ENCODE data around the gene EFNA4. TPM values are rescaled to one million over a fixed set of nuclear protein-coding genes. Genes with fewer than 3 reads are reported as not detected.
A peak's percentile ranks its signal among the peaks of the same experiment; 100 is the strongest.

Gene EFNA4
- polyA plus RNA-seq, 1 donor: 20.2 TPM

GRCh38 chr1:155051342-155051776, 12.2 kb upstream of the EFNA4 start:
- no peak for DNase-seq

GRCh38 chr1:155051777-155052398, 11.7 kb upstream of the EFNA4 start:
- no peak for DNase-seq

- DNase-seq: no peak
Observed at GRCh38 chr1:155052439-155053395, 10.8 kb upstream of the EFNA4 start.

GRCh38 chr1:155053531-155054105, 9.9 kb upstream of the EFNA4 start:
- DNase-seq: no peak

GRCh38 chr1:155057104-155057503, 6.4 kb upstream of the EFNA4 start:
- no peak for DNase-seq

GRCh38 chr1:155057788-155058211, 5.7 kb upstream of the EFNA4 start:
- DNase-seq: no peak

GRCh38 chr1:155060736-155061135, 2.8 kb upstream of the EFNA4 start:
- DNase-seq: no peak

GRCh38 chr1:155061381-155062150, 2.0 kb upstream of the EFNA4 start:
- peak; percentile 84 for DNase-seq

GRCh38 chr1:155062151-155062686, 1.3 kb upstream of the EFNA4 start:
- no peak for DNase-seq

GRCh38 chr1:155062702-155063411, 683 bp upstream of the EFNA4 start:
- DNase-seq: no peak

GRCh38 chr1:155064111-155064831, 731 bp downstream of the EFNA4 start:
- DNase-seq: no peak

GRCh38 chr1:155064832-155065429, 1.4 kb downstream of the EFNA4 start:
- no peak for DNase-seq

- DNase-seq: no peak
Observed at GRCh38 chr1:155066777-155067176, 3.2 kb downstream of the EFNA4 start.

- DNase-seq: no peak
Observed at GRCh38 chr1:155068599-155068998, 5.1 kb downstream of the EFNA4 start.

- DNase-seq: no peak
Observed at GRCh38 chr1:155069551-155070157, 6.1 kb downstream of the EFNA4 start.

GRCh38 chr1:155070158-155070621, 6.7 kb downstream of the EFNA4 start:
- no peak for DNase-seq

GRCh38 chr1:155070721-155071569, 7.4 kb downstream of the EFNA4 start:
- DNase-seq: no peak

GRCh38 chr1:155071701-155072100, 8.2 kb downstream of the EFNA4 start:
- no peak for DNase-seq

Data from left kidney (tissue), 2 donors.